ENCODE data around the gene CCL22. TPM values are rescaled to one million over a fixed set of nuclear protein-coding genes. Genes with fewer than 3 reads are reported as not detected.

CCL22 gene
- total RNA-seq, 1 donor from 2014 or later, result not detected

DNA sequence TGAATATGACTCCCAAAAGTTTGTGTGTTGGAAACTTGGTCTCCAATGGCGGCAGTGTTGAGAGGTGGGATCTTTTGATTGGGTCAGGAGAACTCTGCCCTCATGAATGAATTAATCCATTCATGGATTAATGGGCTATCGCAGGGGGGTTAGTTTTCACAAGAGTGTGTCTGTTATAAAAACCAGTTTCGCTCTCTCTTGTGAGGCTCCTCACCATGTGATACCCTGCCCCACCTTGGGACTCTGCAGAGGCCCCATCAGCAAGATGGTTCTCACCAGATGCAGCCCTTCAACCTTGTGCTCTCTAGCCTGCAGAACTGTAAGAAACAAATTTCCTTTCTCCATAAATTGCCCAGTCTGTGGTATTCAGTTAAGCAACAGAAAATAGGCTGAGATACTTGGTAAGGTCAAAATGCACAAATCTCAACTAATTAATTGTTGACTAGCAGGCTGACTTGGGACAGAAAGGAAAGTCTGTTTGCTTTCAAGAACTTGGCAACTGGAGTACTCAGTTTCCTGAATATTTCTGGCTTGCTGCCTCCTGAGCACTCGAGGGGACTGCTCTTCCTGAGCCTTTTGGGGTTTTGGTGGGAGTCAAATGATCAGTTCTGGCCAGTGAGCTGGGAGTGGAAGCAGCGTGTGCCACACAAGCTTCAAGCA lies 32.2 kb downstream of the CCL22 start:
- TF ChIP-seq, protein P1, sequence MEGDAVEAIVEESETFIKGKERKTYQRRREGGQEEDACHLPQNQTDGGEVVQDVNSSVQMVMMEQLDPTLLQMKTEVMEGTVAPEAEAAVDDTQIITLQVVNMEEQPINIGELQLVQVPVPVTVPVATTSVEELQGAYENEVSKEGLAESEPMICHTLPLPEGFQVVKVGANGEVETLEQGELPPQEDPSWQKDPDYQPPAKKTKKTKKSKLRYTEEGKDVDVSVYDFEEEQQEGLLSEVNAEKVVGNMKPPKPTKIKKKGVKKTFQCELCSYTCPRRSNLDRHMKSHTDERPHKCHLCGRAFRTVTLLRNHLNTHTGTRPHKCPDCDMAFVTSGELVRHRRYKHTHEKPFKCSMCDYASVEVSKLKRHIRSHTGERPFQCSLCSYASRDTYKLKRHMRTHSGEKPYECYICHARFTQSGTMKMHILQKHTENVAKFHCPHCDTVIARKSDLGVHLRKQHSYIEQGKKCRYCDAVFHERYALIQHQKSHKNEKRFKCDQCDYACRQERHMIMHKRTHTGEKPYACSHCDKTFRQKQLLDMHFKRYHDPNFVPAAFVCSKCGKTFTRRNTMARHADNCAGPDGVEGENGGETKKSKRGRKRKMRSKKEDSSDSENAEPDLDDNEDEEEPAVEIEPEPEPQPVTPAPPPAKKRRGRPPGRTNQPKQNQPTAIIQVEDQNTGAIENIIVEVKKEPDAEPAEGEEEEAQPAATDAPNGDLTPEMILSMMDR (IDR thresholded peaks at IDR 0.05), result no peak
- Mint-ChIP-seq H3K27ac (ENCODE audit: unreplicated experiment) (no peak overlapping the region), H3K9me3 (ENCODE audit: low read depth) (no peaks in the 10 kb centered on the region), H3K27me3 (ENCODE audit: low read depth) (peaks cover 5% of the 10 kb centered on the region), H3K4me1 (ENCODE audit: low read depth) (peaks cover 35% of the 10 kb centered on the region), H3K36me3 (ENCODE audit: low read depth) (no peaks in the 10 kb centered on the region), H3K4me3 (ENCODE audit: unreplicated experiment) (no peak overlapping the region)
- DNase-seq (ENCODE audit: low spot score), result no peak

DNA sequence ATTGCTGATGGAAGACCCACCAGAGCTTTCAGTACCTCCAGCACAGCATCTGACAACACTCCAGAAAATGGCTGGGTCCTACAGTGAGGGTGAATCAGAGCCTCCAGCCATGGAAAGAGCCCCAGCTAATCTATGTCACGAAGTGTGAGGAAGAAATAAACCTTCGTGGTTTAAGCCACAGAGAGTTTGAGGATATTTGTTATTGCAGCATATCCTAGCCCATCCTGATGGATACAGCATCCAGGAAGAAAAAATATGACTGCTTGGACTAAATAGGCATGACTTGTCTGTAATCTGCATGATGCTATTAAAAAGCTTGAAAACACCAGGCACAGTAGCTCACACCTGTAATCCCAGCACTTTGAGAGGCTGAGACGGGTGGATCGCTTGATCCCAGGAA lies 32.7 kb downstream of the CCL22 start:
- H3K27me3 Mint-ChIP-seq (ENCODE audit: low read depth), result peaks cover 5% of the 10 kb centered on the region
- no peak overlapping the region for H3K4me3 Mint-ChIP-seq (ENCODE audit: unreplicated experiment)
- no peaks in the 10 kb centered on the region for H3K9me3 Mint-ChIP-seq (ENCODE audit: low read depth)
- H3K27ac Mint-ChIP-seq (ENCODE audit: unreplicated experiment), result no peak overlapping the region
- DNase-seq (ENCODE audit: low spot score), result no peak
- H3K36me3 Mint-ChIP-seq (ENCODE audit: low read depth), result no peaks in the 10 kb centered on the region
- peaks cover 30% of the 10 kb centered on the region for H3K4me1 Mint-ChIP-seq (ENCODE audit: low read depth)
- TF ChIP-seq, protein P1 (IDR thresholded peaks at IDR 0.05), result no peak

DNA sequence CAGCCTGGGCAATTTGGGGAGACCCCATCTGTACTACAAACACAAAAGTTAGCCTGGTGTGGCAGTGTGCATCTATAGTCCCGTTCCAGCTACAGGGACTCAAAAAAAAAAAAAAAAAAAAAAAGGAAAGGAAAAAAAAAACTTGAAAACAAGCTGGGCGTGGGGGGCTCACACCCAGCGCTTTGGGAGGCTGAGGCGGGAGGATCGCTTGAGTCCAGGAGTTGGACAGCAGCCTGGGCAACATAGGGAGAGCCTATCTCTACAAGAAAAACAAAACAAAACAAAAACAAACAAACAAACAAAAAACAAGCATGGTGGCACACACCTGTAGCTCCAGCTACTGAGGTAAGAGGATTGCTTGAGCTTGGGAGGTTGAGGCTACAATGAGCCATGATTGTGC lies 33.1 kb downstream of the CCL22 start:
- peaks cover 5% of the 10 kb centered on the region for H3K27me3 Mint-ChIP-seq (ENCODE audit: low read depth)
- H3K36me3 Mint-ChIP-seq (ENCODE audit: low read depth), result no peaks in the 10 kb centered on the region
- TF ChIP-seq, protein P1 (IDR thresholded peaks at IDR 0.05), result no peak
- no peak overlapping the region for H3K27ac Mint-ChIP-seq (ENCODE audit: unreplicated experiment)
- H3K4me1 Mint-ChIP-seq (ENCODE audit: low read depth), result peaks cover 26% of the 10 kb centered on the region
- H3K9me3 Mint-ChIP-seq (ENCODE audit: low read depth), result no peaks in the 10 kb centered on the region
- DNase-seq (ENCODE audit: low spot score), result no peak
- no peak overlapping the region for H3K4me3 Mint-ChIP-seq (ENCODE audit: unreplicated experiment)

DNA sequence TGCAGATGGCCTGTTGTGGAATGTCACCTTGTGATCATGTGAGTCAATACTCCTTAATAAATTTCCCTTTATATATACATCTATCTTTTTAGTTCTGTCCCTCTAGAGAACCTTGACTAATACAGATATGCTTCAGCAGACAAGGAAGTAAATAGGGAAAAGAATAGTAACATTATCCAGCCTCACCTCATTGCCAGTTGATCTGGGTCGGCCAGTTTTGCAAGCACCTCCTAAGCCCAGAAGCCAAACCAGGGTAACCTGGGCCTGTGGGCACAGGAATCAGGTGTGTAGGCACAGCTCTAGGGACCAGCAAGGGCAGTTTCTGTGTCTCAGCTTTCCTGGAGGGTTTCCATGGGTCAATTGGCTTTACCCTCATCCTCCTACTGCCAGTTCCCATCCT lies 34.1 kb downstream of the CCL22 start:
- Mint-ChIP-seq H3K27me3 (ENCODE audit: low read depth) (peaks cover 5% of the 10 kb centered on the region), H3K4me1 (ENCODE audit: low read depth) (peaks cover 16% of the 10 kb centered on the region), H3K27ac (ENCODE audit: unreplicated experiment) (no peak overlapping the region), H3K36me3 (ENCODE audit: low read depth) (no peaks in the 10 kb centered on the region), H3K4me3 (ENCODE audit: unreplicated experiment) (no peak overlapping the region), H3K9me3 (ENCODE audit: low read depth) (no peaks in the 10 kb centered on the region)
- TF ChIP-seq, protein P1 (IDR thresholded peaks at IDR 0.05), result no peak
- DNase-seq (ENCODE audit: low spot score), result no peak

DNA sequence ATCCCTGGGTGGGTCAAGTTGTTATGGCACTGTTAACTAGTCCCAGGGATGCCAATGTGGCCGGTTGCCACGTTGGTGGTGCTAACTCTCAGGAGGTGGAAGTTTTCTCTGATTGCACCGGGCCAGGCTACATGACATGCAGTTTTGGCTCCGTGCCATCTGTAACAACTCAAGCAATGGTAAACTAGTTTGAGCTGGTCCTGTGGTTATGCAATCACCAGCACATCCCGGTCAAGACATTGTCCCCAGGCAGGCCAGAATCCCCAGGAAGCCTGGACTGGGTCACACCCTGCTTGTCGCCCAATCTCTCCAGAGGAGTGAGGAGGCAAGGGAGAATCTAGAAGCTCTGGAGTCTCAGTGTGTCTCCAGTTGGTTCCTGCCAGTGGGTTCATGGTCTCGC lies 35.9 kb downstream of the CCL22 start:
- Mint-ChIP-seq H3K27me3 (ENCODE audit: low read depth) (peaks cover 5% of the 10 kb centered on the region), H3K4me3 (ENCODE audit: unreplicated experiment) (no peak overlapping the region), H3K36me3 (ENCODE audit: low read depth) (no peaks in the 10 kb centered on the region), H3K4me1 (ENCODE audit: low read depth) (peaks cover 3% of the 10 kb centered on the region), H3K27ac (ENCODE audit: unreplicated experiment) (no peak overlapping the region), H3K9me3 (ENCODE audit: low read depth) (no peaks in the 10 kb centered on the region)
- DNase-seq (ENCODE audit: low spot score), result no peak
- TF ChIP-seq, protein P1 (IDR thresholded peaks at IDR 0.05), result no peak

Measured in chondrocyte (in vitro differentiated cells).